GM12878 (cell line): ENCODE results near the gene DOCK7. TPM values are rescaled to one million over a fixed set of nuclear protein-coding genes. Genes with fewer than 3 reads are reported as not detected.

Experiments used
- ATAC-seq: fragments of 200-7000 bp; cut with Tn5 transposase; 3 replicates; pipeline ENCODE4 v1.9.1; 2020; ENCODE audit warnings: mild to moderate bottlenecking, moderate library complexity
- BruUV-seq: library from RNA; stranded (reverse); fragments of 400-500 nt; replicated peaks from 2 replicates; lab custom pipeline; 2021; lab: Mats Ljungman, UMichigan
- CTCF ChIA-PET: fragments of 300-600 bp; sonication (Branson Sonifier 250); formaldehyde crosslinking; extraction: SDS; loops from one replicate; lab custom pipeline; 2021; ENCODE audit warnings: inconsistent platforms; lab: Yijun Ruan, JAX
- POLR2A ChIA-PET: fragments of 350-600 bp; formaldehyde crosslinking; extraction: SDS; loops from one replicate; lab custom pipeline; 2021; ENCODE audit warnings: inconsistent platforms; lab: Charles Lee
- RAD21 ChIA-PET: fragments of 300-600 bp; sonication (Branson Sonifier 250); formaldehyde crosslinking; loops from one replicate; lab custom pipeline; 2023; ENCODE audit warnings: antibody characterized with exemption; ENCODE audit not compliant: unreplicated experiment; lab: Charles Lee
- SMC1A ChIA-PET: fragments of 300-600 bp; sonication (Branson Sonifier 250); formaldehyde crosslinking; loops from one replicate; lab custom pipeline; 2023; ENCODE audit not compliant: unreplicated experiment, uncharacterized antibody; lab: Charles Lee
- DNase-seq: peaks from one replicate; pipeline ENCODE4 v3.0.0-alpha.2; 2011; ENCODE audit warnings: low read depth, low spot score
- FAIRE-seq: peaks from 3 replicates; lab custom pipeline; 2011; peaks lifted over from hg19 to GRCh38; lab: Jason Lieb, UNC
- H2AFZ ChIP-seq: 2 replicates; pipeline ENCODE4 v1.6.0; 2011; ENCODE audit warnings: low read depth, low read length, control low read depth; ENCODE audit not compliant: control insufficient read depth
- H3K27ac ChIP-seq: 2 replicates; pipeline ENCODE4 v1.5.1; 2011; ENCODE audit warnings: control low read depth; ENCODE audit not compliant: control insufficient read depth, insufficient read depth
- H3K27me3 ChIP-seq, 2 experiments: replicated peaks in 1 of 2; 2 replicates each; pipeline versions ENCODE4 v1.6.0 to v1.6.1; 2011; ENCODE audit warnings: low read length in 1 of 2; ENCODE audit not compliant: control insufficient read depth in 2 of 2, insufficient read depth in 2 of 2
- H3K36me3 ChIP-seq, 2 experiments: 2 replicates each; pipeline ENCODE4 v1.5.1; 2011; ENCODE audit warnings: low read length in 1 of 2; ENCODE audit not compliant: control insufficient read depth in 2 of 2, insufficient read depth in 2 of 2
- H3K4me1 ChIP-seq: 2 replicates; pipeline ENCODE4 v1.6.1; 2011; ENCODE audit warnings: mild to moderate bottlenecking, low read length, moderate library complexity, mixed read lengths; ENCODE audit not compliant: control insufficient read depth, insufficient read depth
- H3K4me2 ChIP-seq: 2 replicates; pipeline ENCODE4 v1.6.0; 2011; ENCODE audit warnings: control low read depth; ENCODE audit not compliant: control insufficient read depth, insufficient read depth
- H3K4me3 ChIP-seq: fragments of 200-600 bp; sonication (generic); 2 replicates; pipeline ENCODE4 v1.5.1; 2016
- H3K79me2 ChIP-seq: 2 replicates; pipeline ENCODE4 v1.6.0; 2011; ENCODE audit warnings: low read length; ENCODE audit not compliant: control insufficient read depth, insufficient read depth
- H3K9ac ChIP-seq: 2 replicates; pipeline ENCODE4 v1.8.0; 2011; ENCODE audit warnings: low read length, control low read depth, mixed read lengths; ENCODE audit not compliant: control insufficient read depth, insufficient read depth
- H3K9me3 ChIP-seq: replicated peaks from 3 replicates; pipeline ENCODE4 v1.5.1; 2011; ENCODE audit warnings: mild to moderate bottlenecking, low read length; ENCODE audit not compliant: control insufficient read depth, insufficient read depth
- H4K20me1 ChIP-seq: 2 replicates; pipeline ENCODE4 v1.6.0; 2011; ENCODE audit not compliant: control insufficient read depth, insufficient read depth
- ATF3 ChIP-seq: IDR thresholded peaks from 2 replicates; pipeline ENCODE4 v1.6.1; 2011; ENCODE audit warnings: low read depth, mild to moderate bottlenecking, low read length, moderate library complexity, borderline replicate concordance; ENCODE audit errors: extremely low read depth
- CBFB ChIP-seq: IDR thresholded peaks from 2 replicates; pipeline ENCODE4 v1.6.1; 2016; ENCODE audit warnings: antibody characterized with exemption, low read depth
- CEBPB ChIP-seq, 2 experiments: fragments of 150-350 bp in 1 of 2; IDR thresholded peaks; 2 replicates each; pipeline ENCODE4 v1.6.1; 2012 to 2014; ENCODE audit warnings: low read depth in 2 of 2, low read length in 2 of 2, borderline replicate concordance in 1 of 2, inconsistent platforms in 1 of 2
- CREB1 ChIP-seq: IDR thresholded peaks from 2 replicates; pipeline ENCODE4 v1.6.1; 2012; ENCODE audit warnings: low read depth, mild to moderate bottlenecking, inconsistent platforms
- CREM ChIP-seq: IDR thresholded peaks from 2 replicates; pipeline ENCODE4 v1.6.1; 2014; ENCODE audit warnings: antibody characterized with exemption, low read depth
- ESRRA ChIP-seq: IDR thresholded peaks from 2 replicates; pipeline ENCODE4 v1.6.1; 2012; ENCODE audit warnings: mild to moderate bottlenecking, low read length, improper control_type of control experiment
- PML ChIP-seq: IDR thresholded peaks from 2 replicates; pipeline ENCODE4 v1.6.1; 2012; ENCODE audit warnings: low read length, inconsistent platforms
- RFX5 ChIP-seq: IDR thresholded peaks from 2 replicates; pipeline ENCODE4 v1.6.1; 2011; ENCODE audit warnings: low read depth, low read length, improper control_type of control experiment
- ZBTB11 ChIP-seq: fragments of 450-650 bp; formaldehyde crosslinking; IDR thresholded peaks from 2 replicates; pipeline ENCODE4 v1.5.0; 2022; ENCODE audit warnings: mild to moderate bottlenecking, missing genetic modification characterization
- WGBS: methylation state at CpG from one replicate; pipeline ENCODE4 v1.1.6; 2016; ENCODE audit warnings: low lambda C conversion rate; ENCODE audit not compliant: insufficient replicate concordance, insufficient coverage; ENCODE audit errors: missing lambda C conversion rate; 5-methylcytosine and 5-hydroxymethylcytosine counted together
- in situ Hi-C: fragments of 300-500 bp; cut with MboI; formaldehyde crosslinking; loops from 9 replicates; pipeline ENCODE4 v1.14.3; 2018; ENCODE audit warnings: mixed read lengths
- intact Hi-C: fragments of 100-400 bp; cut with micrococcal nuclease; formaldehyde crosslinking; loops from one replicate; pipeline ENCODE4 v1.14.2; 2022; ENCODE audit not compliant: unreplicated experiment
- polyA plus RNA-seq, 11 experiments: library from polyadenylated mRNA; depleted of rRNA in 4 of 11; unstranded in 6 of 11; stranded (reverse) in 5 of 11; fragments of >200 nt; fragmentation: Nextera tagmentation in 4 of 11; fragmentation: Illumina TruSeq in 1 of 11; extraction: Ambion mirVana in 4 of 11; extraction: Trizol in 1 of 11; gene quantifications; 1 replicate in 1 of 11; 2 replicates in 10 of 11; pipeline versions ENCODE4 v1.2.1 to v1.2.3, GENCODE V29; 2011 to 2016; ENCODE audit warnings: inconsistent platforms in 2 of 11, missing spikeins in 2 of 11, low read depth in 1 of 11
- total RNA-seq, 4 experiments: library from RNA; depleted of rRNA in 3 of 4; stranded (reverse); fragments of >200 nt in 3 of 4; fragmentation: Illumina TruSeq in 1 of 4; extraction: Trizol in 1 of 4; gene quantifications; 2 replicates each; pipeline versions ENCODE4 v1.2.1 to v1.2.3, GENCODE V29; 2013 to 2021
- TF ChIP-seq, protein P1 (sequence below), 3 experiments: IDR thresholded peaks in 2 of 3; conservative IDR thresholded peaks in 1 of 3; 2 replicates each; pipeline ENCODE4 v1.5.1; 2011; ENCODE audit warnings: low read depth in 3 of 3, low read length in 3 of 3, mild to moderate bottlenecking in 3 of 3, control low read depth in 2 of 3, moderate library complexity in 2 of 3, inconsistent platforms in 1 of 3, mixed read lengths in 1 of 3; ENCODE audit not compliant: control insufficient read depth in 2 of 3, insufficient read depth in 1 of 3; ENCODE audit errors: extremely low read depth in 1 of 3
- TF ChIP-seq, protein P2 (sequence below): IDR thresholded peaks from 2 replicates; pipeline ENCODE4 v1.6.1; 2012; ENCODE audit warnings: low read depth, low read length, improper control_type of control experiment
- TF ChIP-seq, protein P3 (sequence below): IDR thresholded peaks from 2 replicates; pipeline ENCODE4 v1.6.1; 2011; ENCODE audit warnings: borderline replicate concordance, low read depth, mild to moderate bottlenecking, moderate library complexity, mixed read lengths, low read length; ENCODE audit not compliant: insufficient read depth; ENCODE audit errors: extremely low read length
- TF ChIP-seq, protein P4 (sequence below): fragments of 450-650 bp; conservative IDR thresholded peaks from 2 replicates; pipeline ENCODE4 v1.6.1; 2017; ENCODE audit warnings: mild to moderate bottlenecking, moderate library complexity

The DOCK7 gene
- total and polyA plus RNA-seq, 10 of the 15 experiments (the other 5 are each of a cell fraction or from before 2014, with no cell fraction given), result 4.8 to 34.6 (median 26.9) TPM

GRCh38 chr1:62541048-62541447 is 147.1 kb downstream of the DOCK7 start:
- ChIA-PET CTCF (interaction anchor here (1.4 to 3.3 kb wide), 2 partner anchors 33 to 205 kb away, joined by 3 to 13 read pairs; no protein-coding TSS in a partner anchor), SMC1A (interaction anchor here (1.2 to 5.1 kb wide), 3 partner anchors 9 to 33 kb away, joined by 3 to 21 read pairs (median 6); no protein-coding TSS in a partner anchor), RAD21 (no interaction called here), POLR2A (no interaction called here)
- Histone ChIP-seq H3K9me3 (no peaks in the 10 kb centered on the region), H2AFZ (no peak overlapping the region), H3K4me2 (no peak overlapping the region), H3K4me3 (no peak overlapping the region), H3K4me1 (no peaks in the 10 kb centered on the region), H3K9ac (no peak overlapping the region), H3K36me3 (no peaks in the 10 kb centered on the region), H3K27ac (no peak overlapping the region), H3K27me3 (no peaks in the 10 kb centered on the region), H4K20me1 (no peaks in the 10 kb centered on the region), H3K79me2 (no peaks in the 10 kb centered on the region)
- BruUV-seq, result no TSS peak
- no peak for ATAC-seq
- intact Hi-C loops (no loop called here), in situ Hi-C loops (no loop called here)
- 29% methylated on average over 2 of the region's 2 CpGs for WGBS
- no peak for FAIRE-seq
- DNase-seq, result no peak
- TF ChIP-seq CREM (no peak), PML (no peak), RFX5 (no peak), CBFB (no peak), ZBTB11 (no peak), CEBPB (IDR thresholded peaks at IDR 0.05; ENCODE audit: borderline replicate concordance in 1 of 2, low read depth in 2 of 2, low read length in 2 of 2) (no peak), CREB1 (no peak), ATF3 (no peak), ESRRA (no peak)
- TF ChIP-seq, protein P1, sequence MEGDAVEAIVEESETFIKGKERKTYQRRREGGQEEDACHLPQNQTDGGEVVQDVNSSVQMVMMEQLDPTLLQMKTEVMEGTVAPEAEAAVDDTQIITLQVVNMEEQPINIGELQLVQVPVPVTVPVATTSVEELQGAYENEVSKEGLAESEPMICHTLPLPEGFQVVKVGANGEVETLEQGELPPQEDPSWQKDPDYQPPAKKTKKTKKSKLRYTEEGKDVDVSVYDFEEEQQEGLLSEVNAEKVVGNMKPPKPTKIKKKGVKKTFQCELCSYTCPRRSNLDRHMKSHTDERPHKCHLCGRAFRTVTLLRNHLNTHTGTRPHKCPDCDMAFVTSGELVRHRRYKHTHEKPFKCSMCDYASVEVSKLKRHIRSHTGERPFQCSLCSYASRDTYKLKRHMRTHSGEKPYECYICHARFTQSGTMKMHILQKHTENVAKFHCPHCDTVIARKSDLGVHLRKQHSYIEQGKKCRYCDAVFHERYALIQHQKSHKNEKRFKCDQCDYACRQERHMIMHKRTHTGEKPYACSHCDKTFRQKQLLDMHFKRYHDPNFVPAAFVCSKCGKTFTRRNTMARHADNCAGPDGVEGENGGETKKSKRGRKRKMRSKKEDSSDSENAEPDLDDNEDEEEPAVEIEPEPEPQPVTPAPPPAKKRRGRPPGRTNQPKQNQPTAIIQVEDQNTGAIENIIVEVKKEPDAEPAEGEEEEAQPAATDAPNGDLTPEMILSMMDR (IDR thresholded peaks at IDR 0.05 in 2 of 3, conservative IDR thresholded peaks at IDR 0.05 in 1 of 3; ENCODE audit: control insufficient read depth in 2 of 3, extremely low read depth in 1 of 3, insufficient read depth in 1 of 3, low read depth in 3 of 3, low read length in 3 of 3), result no peak
- TF ChIP-seq, protein P2, sequence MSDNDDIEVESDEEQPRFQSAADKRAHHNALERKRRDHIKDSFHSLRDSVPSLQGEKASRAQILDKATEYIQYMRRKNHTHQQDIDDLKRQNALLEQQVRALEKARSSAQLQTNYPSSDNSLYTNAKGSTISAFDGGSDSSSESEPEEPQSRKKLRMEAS, result no peak
- TF ChIP-seq, protein P3, sequence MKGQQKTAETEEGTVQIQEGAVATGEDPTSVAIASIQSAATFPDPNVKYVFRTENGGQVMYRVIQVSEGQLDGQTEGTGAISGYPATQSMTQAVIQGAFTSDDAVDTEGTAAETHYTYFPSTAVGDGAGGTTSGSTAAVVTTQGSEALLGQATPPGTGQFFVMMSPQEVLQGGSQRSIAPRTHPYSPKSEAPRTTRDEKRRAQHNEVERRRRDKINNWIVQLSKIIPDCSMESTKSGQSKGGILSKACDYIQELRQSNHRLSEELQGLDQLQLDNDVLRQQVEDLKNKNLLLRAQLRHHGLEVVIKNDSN, result no peak
- TF ChIP-seq, protein P4, sequence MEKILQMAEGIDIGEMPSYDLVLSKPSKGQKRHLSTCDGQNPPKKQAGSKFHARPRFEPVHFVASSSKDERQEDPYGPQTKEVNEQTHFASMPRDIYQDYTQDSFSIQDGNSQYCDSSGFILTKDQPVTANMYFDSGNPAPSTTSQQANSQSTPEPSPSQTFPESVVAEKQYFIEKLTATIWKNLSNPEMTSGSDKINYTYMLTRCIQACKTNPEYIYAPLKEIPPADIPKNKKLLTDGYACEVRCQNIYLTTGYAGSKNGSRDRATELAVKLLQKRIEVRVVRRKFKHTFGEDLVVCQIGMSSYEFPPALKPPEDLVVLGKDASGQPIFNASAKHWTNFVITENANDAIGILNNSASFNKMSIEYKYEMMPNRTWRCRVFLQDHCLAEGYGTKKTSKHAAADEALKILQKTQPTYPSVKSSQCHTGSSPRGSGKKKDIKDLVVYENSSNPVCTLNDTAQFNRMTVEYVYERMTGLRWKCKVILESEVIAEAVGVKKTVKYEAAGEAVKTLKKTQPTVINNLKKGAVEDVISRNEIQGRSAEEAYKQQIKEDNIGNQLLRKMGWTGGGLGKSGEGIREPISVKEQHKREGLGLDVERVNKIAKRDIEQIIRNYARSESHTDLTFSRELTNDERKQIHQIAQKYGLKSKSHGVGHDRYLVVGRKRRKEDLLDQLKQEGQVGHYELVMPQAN, result no peak
